Fibroblast of gingiva (primary cell): Measurements from ENCODE around the gene SEC24B.
"Not testable (repeated sequence)": the region's sequence is repeated elsewhere in the genome, so short reads cannot be mapped to it uniquely, and the experiment has no call there.

Experiments
- DNase-seq: peaks from one replicate; pipeline ENCODE4 v3.0.0-alpha.2; 2011; ENCODE audit warnings: low read depth

SEC24B gene

GRCh38 chr4:109506890-109507289, 73.3 kb downstream of the SEC24B start:
- no peak for DNase-seq

GRCh38 chr4:109510687-109511086, 77.1 kb downstream of the SEC24B start:
- no peak for DNase-seq

GRCh38 chr4:109511414-109511813, 77.8 kb downstream of the SEC24B start:
- DNase-seq: no peak

- DNase-seq: not testable (repeated sequence)
Measured at GRCh38 chr4:109513368-109513767, 79.8 kb downstream of the SEC24B start.

GRCh38 chr4:109532182-109532581, 98.6 kb downstream of the SEC24B start:
- no peak for DNase-seq

- DNase-seq: no peak
Measured at GRCh38 chr4:109545401-109545800, 111.8 kb downstream of the SEC24B start.

GRCh38 chr4:109547394-109547793, 113.8 kb downstream of the SEC24B start:
- no peak for DNase-seq

- peak; percentile 35 for DNase-seq
Measured at GRCh38 chr4:109548655-109549054, 115.0 kb downstream of the SEC24B start.

GRCh38 chr4:109552237-109552636, 118.6 kb downstream of the SEC24B start:
- DNase-seq: no peak

- no peak for DNase-seq
Measured at GRCh38 chr4:109553130-109553529, 119.5 kb downstream of the SEC24B start.

- no peak for DNase-seq
Measured at GRCh38 chr4:109554971-109555370, 121.4 kb downstream of the SEC24B start.

GRCh38 chr4:109557433-109557832, 123.8 kb downstream of the SEC24B start:
- DNase-seq: no peak

GRCh38 chr4:109558095-109558494, 124.5 kb downstream of the SEC24B start:
- not testable (repeated sequence) for DNase-seq

GRCh38 chr4:109559625-109559982, 126.0 kb downstream of the SEC24B start:
- DNase-seq: no peak

- peak; percentile 89 for DNase-seq
Measured at GRCh38 chr4:109559983-109560686, 126.5 kb downstream of the SEC24B start, which contains the start of gene MCUB. Gene MCUB, plus strand, starts transcription at chr4:109560246. Its CDS starts 92 bp downstream, at chr4:109560338.

- DNase-seq: peak; percentile 72
Measured at GRCh38 chr4:109560687-109561461, 127.3 kb downstream of the SEC24B start.

GRCh38 chr4:109562457-109563239, 129.0 kb downstream of the SEC24B start:
- DNase-seq: no peak

GRCh38 chr4:109571494-109571893, 137.9 kb downstream of the SEC24B start:
- no peak for DNase-seq

GRCh38 chr4:109572154-109572553, 138.5 kb downstream of the SEC24B start:
- DNase-seq: no peak

GRCh38 chr4:109574443-109574850, 140.8 kb downstream of the SEC24B start:
- DNase-seq: peak; percentile 2

GRCh38 chr4:109574931-109575804, 141.6 kb downstream of the SEC24B start:
- no peak for DNase-seq

- DNase-seq: no peak
Measured at GRCh38 chr4:109576462-109576861, 142.8 kb downstream of the SEC24B start.
